Stimulated activated CD4-positive, alpha-beta T cell treated with anti-CD3 and anti-CD28 coated beads, Interleukin-4, amount 100 ng/mL, for 1 hour (primary cell): ENCODE measurements around the gene CXXC5.
A peak's percentile ranks its signal among the peaks of the same experiment; 100 is the strongest.

Experiments used
- DNase-seq: peaks from one replicate; pipeline ENCODE4 v3.0.0-alpha.2; 2020

CXXC5 gene

DNA sequence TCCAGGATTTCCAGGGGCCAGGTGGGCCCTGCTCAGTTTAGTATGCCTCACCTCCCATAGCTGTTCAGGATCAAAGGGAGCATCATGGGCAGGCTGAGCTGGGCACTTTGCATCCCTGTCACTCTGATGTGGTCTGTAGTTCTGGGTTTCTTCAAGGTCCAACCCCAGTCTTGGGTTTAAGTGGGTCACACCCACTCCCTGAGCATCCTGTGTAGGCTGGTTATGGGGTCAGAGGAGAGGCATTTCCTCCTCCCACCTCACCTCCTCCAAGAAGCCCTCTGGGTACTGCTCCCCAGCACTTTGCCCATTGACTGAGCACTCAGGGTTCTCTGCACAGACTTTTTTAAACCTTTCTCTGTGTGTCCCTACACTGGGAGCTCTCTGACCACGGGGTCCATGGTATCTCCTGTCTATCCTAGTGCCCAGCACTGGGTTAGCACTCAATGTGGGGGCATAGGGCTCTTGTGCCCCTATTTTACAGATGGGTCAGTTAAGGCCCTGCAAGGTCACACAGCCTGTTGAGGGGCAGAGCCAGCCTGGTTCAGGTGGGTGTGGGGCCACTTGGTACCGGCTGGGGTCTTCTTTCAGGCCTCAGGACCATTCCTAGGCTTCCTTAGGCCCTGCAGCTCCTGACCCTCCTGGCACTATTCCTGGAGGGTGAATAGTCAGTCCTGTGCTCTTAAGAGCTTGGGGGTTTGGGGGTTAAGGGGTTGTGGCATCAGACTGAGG, 19.0 kb downstream of the CXXC5 start:
- DNase-seq: no peak

DNA sequence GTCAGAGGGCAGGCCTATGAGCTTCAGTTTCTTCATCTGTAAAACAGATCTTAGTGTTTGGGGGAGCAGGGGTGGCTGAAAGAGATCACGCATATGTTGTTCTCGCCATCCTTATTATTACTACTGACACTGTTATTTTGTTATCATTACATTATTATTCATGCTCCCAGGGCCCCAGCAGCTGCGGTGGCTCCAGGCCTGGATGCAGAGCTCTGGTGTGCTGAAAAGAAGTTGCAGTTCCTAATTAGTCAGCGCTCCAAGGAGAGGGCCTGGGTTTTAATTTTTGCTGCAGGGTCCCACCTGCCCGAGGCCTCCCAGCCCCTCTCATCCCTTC, 19.5 kb downstream of the CXXC5 start:
- no peak for DNase-seq

DNA sequence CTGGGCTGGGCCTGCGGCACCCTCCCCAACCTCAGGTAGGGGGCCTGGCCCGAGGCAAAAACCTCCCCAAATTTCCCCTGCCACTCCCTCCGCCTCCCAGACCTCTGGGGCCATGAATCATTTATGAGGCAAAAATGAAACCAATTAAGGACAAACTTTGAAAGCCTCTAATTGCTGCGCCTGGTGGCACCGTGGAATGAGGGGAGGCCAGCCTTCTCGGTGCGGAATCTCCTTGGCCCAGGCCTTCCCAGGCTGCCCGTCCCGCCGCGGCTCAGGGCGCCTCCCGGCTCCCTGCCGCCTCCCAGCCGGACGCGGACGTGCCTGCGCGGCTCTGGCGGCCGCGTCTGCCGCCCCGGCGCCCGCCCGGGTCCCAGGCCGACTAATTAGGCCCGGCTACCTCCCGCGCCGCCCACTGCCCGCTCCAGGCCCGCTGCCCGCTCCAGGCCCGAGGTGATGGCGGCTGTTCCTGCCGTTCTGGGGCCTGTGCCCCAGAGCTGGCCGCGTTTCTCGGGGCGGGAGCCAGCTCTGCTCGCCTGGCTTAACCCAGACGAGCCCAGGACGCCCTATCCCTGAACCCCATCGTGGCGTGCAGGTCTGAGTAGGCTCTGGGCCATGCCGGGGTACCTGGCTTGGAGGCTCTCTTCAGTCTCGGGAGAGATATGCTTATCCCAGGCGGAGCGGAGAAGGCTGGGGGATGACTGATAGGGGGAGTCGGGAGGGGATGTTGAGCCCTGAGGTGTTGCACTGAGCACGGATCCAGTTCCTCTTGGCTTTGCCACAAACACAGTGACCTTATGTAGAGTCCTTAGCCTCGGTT, 20.1 kb downstream of the CXXC5 start:
- peak; percentile 48 for DNase-seq

DNA sequence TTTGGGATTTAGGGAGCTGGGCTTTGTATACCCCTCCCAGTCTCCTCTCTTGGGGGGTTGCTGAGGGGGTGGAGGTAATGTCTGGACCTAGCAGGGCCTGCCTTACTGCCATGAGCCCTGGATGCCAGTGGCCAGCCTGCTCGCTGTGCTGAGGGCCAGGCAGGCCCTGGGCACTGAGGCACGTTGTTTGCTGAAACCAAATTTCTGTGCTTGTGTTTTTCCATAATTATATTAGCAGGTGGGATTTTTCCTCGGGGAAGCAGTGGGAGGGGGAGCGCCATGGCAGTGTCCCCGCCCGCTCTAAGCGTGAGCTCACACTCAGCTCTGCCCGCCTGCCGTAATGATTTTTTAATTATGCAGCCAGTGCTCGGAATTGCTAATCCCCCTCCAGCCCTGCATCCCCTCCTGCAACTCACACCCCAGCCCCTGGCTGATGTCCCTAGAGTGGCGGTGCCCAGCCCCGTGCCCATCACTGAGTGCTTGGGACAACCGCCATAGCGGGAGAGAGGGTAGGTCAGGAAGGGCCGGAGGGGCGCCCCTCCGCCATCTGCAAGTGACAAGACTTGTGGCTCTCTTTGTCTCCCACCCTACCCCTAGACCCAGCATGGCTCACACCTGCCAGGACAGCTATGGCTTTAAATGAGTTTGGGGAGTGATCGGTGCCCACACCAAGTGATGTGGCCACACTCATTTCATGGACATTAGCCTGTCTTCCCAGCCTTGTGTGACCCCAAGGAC, 20.9 kb downstream of the CXXC5 start:
- no peak for DNase-seq

DNA sequence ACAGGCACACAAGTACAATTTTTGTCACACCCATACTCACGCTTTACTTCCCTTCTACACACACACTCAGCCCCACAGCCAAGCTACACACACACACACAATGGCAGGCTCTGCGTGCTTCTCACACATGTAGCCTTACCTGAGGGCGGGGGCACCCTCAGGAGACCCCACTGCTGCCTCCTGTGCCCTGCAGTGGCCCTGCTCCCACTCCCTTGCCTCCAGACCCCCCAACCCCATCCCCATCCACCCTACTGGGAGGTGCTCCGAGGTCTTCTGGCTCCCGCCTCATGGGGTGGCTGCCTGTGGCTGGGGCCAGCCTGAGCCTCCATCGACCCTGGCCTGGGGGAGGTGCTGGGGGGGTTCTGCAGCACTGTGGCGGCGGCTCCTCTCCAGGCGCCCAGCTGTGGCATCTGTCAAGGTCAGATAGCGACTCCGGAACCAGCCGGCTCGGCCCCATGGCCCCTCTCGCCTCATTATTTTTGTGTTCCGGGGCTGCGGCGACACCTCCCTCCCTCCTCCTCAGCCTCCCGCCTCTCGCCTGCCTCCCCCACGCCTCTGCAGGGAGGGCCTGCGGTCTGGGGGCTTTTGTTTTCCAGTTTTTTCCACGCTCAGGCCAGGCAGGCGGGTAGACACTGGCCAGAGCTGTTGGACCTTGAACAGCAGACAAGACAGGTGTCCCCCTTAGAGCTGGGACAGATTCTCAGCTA, 21.7 kb downstream of the CXXC5 start:
- no peak for DNase-seq

DNA sequence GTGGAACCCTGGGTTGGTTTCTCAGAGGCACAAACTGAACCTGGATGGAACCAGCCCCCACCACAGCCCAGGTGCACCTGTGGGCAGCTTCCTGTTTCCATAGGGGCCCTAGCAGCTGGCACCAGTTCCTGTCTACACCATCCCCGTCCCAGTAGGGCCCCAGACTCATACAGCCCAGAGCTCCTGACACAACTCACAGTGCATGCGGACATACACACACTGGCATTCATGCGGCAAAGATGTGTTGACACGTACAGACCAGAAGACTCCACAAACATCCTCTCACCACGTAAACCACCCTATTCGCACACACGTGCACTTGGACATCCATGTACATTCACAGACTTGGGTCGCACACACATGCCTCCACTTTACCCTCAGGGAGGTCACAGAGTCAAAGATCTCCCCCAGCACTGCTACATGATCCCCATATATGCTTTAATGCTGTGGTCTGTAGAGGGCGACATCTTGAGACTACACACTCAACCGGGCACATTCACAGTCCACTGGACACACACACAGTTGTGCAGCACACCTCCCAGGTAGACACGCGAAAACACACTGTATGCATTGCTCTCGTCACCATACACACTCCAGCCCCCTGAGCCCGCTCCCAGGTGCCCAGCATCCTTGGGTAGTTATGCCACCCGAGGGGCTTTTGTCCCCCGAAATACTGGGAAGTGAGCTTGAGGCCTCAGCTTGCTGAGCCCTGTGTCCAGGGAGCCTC, 22.4 kb downstream of the CXXC5 start:
- DNase-seq: no peak

DNA sequence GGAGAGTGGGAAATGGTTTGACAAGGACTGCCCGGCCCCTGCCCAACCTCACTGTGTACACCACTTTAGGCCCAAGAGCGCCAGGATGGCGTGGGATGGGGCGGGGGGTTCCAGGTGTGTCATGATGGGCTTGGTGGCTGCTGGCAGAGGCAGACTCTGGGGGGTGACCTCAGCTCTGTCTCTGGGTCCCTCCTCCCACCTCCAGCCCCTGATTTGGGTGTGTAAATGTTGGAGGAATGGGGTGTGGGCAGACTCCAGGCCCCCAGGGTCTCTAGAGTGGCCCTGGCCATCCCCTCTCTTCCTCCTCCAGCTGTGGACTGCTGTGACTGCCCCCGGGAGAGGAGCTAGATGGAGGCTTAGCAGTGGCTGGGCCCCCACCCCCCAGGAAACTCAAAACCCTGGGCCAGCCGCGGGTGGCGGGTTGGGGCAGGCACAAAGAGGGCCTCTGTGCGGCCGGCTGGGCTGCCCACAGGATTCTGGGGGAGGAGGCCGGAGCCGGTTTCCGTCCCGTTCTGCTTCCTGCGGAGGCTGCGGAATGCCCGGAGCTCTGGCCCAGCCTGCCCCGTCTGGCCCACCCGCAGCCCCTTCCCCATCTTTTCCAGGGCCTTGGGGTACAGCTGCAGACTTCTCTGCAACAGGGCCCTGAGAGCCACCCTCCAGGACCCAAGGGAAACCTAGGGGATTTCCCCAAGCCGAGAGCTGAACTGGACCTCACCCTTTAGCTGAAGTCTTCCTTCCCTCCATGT, 23.1 kb downstream of the CXXC5 start:
- no peak for DNase-seq

DNA sequence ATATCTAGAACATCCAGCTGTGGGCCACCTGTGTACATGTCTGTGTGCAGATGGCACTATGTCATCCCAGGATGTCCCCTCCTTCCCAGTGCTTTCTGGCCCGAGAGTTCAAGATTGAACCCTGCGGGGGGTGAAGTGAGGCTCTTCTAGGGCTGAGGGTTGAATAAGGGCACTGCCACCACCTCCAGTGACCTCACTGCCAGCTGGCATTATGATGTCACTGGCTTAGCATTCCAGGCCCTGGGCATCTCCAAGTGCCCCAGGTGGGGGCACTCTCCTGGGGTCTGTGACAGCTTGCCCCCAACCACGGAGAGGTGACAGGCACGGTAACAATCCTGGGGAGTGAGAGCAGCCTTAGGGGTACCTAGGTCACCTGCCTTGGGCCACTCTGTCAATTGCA, 27.1 kb downstream of the CXXC5 start:
- DNase-seq: no peak

DNA sequence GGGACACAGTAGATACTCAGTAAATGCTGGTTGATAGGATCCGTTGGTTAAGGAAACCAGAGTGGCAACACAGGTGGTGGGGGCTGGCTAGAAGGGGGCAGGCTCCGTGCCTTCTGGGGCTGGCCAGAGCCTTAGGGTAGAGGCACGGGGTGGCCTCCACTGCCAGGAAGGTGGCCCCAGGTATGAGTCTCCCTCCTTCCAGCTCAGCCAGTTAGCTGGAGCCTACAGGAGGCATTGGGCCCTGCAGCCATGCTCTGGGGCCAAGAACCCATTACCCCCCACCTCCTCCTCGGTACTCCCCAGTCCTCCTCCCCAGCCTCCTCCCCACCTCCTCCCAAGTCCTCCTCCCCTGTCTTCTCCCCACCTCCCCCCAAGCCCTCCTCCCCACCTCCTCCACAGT, 27.7 kb downstream of the CXXC5 start:
- DNase-seq: no peak

DNA sequence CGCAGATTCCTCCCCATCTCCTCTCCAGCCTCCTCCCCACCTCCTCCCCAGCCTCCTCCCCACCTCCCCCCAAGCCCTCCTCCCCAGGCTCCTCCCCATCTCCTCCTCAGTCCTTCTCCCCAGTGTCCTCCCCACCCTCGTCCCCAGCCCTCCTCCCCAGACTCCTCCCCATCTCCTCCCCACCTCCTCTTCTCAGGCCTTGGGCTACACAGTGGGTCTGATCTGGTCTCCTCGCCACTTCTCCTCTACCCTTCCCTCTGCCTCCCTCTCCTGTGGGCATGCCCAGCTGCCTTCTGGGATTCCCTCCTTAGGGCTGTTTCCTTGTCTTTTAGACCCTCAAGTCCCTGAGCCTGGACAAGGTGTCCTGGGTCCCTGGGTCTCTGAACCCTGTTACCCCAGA, 28.3 kb downstream of the CXXC5 start:
- DNase-seq: no peak

DNA sequence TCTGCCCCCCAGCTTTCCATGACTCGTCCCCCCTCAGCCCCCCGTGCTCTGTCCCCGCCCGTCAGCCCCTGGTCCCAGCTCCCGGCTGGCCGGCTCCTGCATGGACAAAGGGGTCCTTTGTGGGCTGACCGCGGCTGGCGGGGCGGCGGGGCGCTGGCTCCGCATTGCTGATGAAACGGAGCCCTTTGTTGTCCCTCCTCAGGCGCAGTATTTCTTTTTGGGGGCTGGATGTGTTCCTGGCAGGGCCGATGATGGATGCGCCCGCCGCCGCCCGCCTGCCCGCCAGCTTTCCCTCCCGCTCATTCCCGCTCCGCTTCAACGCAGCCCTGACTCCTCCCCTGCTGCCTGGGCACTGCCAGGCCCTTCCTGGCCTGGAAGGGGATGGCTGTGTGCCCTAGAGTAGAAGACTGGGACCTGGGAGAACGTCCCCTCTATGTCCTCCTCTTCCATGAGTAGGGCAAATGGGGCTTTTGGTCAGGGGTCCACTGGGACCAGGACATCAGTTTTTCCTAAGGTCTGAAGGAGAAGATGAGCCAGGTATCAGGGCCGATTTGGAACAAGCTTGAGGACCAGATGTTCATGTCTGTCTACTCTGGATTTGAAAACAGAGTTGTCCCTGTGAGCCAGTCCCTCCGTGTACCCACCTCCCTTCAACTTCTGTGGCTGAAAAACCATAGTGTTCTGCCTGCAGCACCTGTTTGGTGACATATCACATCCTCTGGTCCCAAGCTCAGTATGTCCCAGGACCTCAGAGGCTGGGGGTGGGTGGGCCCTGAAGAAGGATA, 29.0 kb downstream of the CXXC5 start:
- no peak for DNase-seq

DNA sequence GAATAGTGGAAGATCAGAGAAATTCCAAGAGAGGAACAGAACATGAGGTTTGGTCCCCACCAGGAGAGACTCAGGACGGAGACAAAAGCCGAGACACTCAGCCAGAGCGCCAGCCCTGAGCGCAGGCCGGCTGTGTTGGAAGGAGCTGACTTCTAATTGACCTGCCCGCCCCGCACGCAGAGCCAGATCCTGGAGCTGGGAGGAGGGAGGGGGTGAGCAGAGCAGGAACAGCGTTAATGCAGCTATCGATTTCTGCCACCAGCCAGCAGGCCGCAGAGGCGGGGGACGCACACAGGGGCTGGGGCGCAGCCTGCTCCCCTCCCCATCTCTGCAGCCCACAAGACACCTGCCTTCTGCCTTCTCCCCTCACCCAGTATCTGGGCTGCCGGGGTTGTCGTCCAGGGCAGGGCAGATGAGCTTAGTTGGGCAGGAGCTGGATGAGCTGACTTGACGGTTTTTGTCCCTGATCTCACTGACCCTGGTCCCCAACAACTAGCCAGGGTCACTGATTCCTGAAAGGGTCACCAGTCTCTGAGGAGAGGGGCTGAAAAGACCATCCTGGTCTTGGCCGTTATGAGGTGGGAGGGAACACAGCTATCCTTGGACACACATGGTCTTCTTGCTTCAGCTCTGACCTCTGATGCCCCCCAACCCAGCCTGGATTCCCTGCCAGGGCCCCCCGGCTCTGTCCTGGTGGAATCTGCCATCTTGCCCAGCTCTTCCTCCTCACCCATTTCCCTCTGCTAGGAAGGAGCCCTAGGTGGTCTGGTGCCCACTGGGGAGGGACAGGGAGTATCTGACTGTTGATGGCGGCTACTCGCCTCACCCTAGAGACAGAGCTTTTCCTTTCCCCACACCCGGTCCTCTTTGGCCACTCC, 29.8 kb downstream of the CXXC5 start:
- no peak for DNase-seq

DNA sequence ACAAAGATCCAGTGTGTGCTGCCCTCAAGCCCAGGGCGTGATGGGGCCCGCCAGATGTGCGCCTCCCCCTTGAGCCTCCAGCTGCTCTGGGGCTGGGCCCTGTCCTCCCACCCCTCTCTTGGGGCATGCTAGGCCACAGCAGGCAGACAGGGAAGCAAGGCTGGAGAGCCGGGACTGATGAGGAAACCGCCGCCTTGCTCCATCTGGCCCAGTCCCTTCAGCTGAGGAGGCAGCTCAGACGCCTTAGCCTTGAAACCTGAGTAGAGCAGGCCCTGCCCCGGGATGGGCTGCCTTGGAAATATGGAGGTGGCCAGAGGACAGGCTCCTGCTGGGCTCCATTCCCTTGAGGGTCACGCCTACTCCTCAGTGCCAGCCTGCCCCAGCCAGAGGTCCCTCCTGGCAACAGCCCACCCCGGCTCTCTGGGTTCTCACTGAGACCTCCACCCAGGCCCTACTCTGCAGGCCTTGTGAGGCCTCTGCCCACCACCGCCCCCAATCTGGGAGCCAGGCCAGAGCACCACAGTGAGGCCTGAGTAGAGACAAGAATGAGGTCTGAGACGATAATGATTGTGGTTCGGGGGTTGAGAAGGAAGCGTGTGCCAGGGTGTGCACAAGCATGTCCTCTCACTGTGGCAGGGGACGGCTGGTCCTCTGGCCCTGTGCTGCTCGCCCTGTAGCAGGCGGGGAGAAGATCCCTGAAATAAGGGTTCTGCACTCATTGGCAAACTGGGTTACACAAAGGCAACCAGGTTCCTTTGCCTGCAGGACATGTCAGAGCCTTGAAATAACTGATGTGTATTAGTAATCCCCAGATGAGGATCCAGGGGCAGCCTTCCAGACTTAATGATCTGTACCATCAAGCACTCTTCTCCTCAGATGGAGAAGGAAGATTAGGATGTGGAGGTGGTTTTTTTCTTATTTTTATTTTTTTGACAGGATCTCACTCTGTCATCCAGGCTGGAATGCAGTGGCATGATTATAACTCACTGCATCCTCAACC, 30.9 kb downstream of the CXXC5 start:
- no peak for DNase-seq

DNA sequence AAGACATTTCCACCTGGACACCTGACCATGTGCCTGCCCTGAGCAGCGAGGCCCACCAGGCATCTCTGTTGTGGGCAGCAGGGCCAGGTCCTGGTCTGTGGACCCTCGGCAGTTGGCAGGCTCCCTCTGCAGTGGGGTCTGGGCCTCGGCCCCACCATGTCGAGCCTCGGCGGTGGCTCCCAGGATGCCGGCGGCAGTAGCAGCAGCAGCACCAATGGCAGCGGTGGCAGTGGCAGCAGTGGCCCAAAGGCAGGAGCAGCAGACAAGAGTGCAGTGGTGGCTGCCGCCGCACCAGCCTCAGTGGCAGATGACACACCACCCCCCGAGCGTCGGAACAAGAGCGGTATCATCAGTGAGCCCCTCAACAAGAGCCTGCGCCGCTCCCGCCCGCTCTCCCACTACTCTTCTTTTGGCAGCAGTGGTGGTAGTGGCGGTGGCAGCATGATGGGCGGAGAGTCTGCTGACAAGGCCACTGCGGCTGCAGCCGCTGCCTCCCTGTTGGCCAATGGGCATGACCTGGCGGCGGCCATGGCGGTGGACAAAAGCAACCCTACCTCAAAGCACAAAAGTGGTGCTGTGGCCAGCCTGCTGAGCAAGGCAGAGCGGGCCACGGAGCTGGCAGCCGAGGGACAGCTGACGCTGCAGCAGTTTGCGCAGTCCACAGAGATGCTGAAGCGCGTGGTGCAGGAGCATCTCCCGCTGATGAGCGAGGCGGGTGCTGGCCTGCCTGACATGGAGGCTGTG, 32.4 kb downstream of the CXXC5 start:
- DNase-seq: no peak

DNA sequence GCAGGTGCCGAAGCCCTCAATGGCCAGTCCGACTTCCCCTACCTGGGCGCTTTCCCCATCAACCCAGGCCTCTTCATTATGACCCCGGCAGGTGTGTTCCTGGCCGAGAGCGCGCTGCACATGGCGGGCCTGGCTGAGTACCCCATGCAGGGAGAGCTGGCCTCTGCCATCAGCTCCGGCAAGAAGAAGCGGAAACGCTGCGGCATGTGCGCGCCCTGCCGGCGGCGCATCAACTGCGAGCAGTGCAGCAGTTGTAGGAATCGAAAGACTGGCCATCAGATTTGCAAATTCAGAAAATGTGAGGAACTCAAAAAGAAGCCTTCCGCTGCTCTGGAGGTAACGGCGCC, 32.9 kb downstream of the CXXC5 start:
- DNase-seq: no peak

DNA sequence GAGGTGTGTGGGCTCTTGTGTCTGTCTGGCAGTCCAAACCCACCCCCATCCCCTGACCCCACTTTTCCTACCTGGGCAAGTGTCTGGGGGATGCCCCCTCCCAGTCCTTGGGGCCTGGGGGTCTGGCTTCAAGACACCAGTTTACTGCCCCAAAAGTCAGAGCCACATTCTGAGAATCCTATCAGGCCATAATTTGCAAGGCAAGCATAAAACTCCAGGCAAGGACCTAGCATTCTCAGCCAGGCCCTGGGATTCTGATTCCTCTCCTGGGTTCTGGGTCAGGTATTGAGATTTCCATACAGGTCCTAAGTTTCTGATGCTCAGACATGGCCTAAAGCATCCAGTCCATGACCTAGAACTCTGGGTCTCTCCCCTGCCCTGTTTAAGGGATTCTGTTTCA, 33.3 kb downstream of the CXXC5 start:
- no peak for DNase-seq

DNA sequence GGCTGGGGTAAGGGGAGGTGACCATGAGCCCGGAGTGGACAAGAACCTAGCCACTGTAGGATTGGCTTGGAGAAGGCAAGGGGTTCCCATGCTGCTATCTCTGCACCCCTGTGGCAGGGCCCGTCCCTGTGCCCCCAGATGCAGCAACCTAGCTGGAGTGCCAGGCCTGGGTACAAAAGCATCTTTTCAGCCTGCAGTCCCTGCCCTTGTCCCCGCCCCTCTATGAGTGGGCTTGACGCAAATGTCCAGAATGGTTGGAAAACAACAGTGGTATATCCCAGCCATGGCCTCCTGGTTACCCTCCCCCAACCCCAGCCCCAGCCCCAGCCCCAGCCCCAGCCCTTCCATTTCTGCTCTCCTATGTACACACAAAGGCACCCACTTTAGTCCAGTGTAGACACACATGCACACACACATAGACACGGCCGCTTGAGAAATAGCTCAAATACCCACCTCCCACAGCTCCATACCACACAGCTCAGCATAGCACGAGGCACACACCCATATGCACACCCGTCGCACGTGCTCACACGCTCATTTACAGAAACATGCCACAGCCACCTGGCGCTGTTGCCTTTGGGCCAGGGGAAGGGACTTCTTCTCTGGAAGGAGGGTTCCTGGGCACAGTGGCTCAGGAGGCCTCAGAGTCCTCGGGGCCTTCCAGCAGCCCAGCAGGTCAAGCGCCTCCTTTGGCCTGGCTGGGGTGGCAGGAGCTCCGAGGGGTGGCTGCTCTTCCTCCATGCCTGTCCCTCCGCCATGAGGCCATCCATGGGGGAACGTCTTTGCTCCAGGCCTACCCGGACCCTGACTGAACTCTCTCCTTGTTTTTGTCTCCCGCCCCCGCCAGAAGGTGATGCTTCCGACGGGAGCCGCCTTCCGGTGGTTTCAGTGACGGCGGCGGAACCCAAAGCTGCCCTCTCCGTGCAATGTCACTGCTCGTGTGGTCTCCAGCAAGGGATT, 34.1 kb downstream of the CXXC5 start:
- no peak for DNase-seq
